ENCODE measurements around the gene HMCN1. TPM values are rescaled to one million over a fixed set of nuclear protein-coding genes. Genes with fewer than 3 reads are reported as not detected.

Gene HMCN1
- total and polyA plus RNA-seq, 2 donors from 2014 or later = 0.97 to 2.7 TPM

DNA sequence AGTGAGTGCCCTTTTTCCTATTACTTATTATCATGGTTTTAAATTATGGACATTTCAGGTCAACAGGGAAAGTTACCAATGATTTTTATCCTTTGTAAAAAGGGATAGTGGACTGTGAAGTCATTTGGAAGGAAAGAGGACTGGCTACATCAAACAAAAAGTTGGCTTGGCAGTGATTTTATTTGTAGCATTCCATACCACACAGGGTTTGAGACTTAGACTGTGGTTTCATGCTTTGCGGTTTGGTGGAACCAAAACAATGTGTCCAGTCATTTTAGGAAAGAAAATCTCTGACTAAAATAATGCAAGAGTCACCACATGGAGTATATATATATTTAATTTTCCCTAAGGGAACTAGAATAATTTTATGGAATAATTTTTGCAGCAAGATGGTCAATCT lies 239.5 kb downstream of the HMCN1 start:
- DNase-seq (no peak), FAIRE-seq (no peak)
- H3K27ac ChIP-seq (ENCODE audit: low read depth in 2 of 2, low read length in 2 of 2) = no peak overlapping the region
- intact Hi-C loops (cut with DNase I) = no loop called here
- H3K9ac ChIP-seq (ENCODE audit: low read length in 3 of 3) = no peak overlapping the region
- H3K4me3 ChIP-seq (ENCODE audit: low read length in 3 of 3) = no peak overlapping the region
- no peaks in the 10 kb centered on the region for H3K4me1 ChIP-seq (ENCODE audit: control insufficient read depth in 2 of 3, insufficient read depth in 2 of 3, low read depth in 1 of 3, low read length in 3 of 3)
- no peaks in the 10 kb centered on the region for H3K27me3 ChIP-seq (ENCODE audit: control insufficient read depth, insufficient read depth, low read length)
- no peaks in the 10 kb centered on the region for H3K9me3 ChIP-seq (ENCODE audit: control insufficient read depth in 2 of 3, insufficient read depth in 1 of 3, low read length in 3 of 3)
- H3K36me3 ChIP-seq (ENCODE audit: control insufficient read depth in 2 of 3, insufficient read depth in 3 of 3, low read length in 3 of 3) = no peaks in the 10 kb centered on the region
- no peak for TF ChIP-seq CTCF (IDR thresholded peaks at IDR 0.05; ENCODE audit: borderline replicate concordance, extremely low read depth, insufficient read depth)

GRCh38 chr1:185974367-185975170 lies 240.4 kb downstream of the HMCN1 start:
- TF ChIP-seq CTCF (IDR thresholded peaks at IDR 0.05; ENCODE audit: borderline replicate concordance, extremely low read depth, insufficient read depth) = no peak
- no peaks in the 10 kb centered on the region for H3K9me3 ChIP-seq (ENCODE audit: control insufficient read depth in 2 of 3, insufficient read depth in 1 of 3, low read length in 3 of 3)

GRCh38 chr1:185980891-185981290 lies 246.7 kb downstream of the HMCN1 start:
- no peak for FAIRE-seq
- intact Hi-C loops (cut with DNase I) = no loop called here

More at GRCh38 chr1:185974367-185975170, 240.4 kb downstream of the HMCN1 start:
- H3K27ac ChIP-seq (ENCODE audit: low read depth in 2 of 2, low read length in 2 of 2) = no peak overlapping the region
- no peak overlapping the region for H3K9ac ChIP-seq (ENCODE audit: low read length in 3 of 3)
- FAIRE-seq (no peak), DNase-seq (no peak)
- no peak overlapping the region for H3K4me3 ChIP-seq (ENCODE audit: low read length in 3 of 3)
- no peaks in the 10 kb centered on the region for H3K27me3 ChIP-seq (ENCODE audit: control insufficient read depth, insufficient read depth, low read length)
- H3K4me1 ChIP-seq (ENCODE audit: control insufficient read depth in 2 of 3, insufficient read depth in 2 of 3, low read depth in 1 of 3, low read length in 3 of 3) = no peaks in the 10 kb centered on the region
- H3K36me3 ChIP-seq (ENCODE audit: control insufficient read depth in 2 of 3, insufficient read depth in 3 of 3, low read length in 3 of 3) = no peaks in the 10 kb centered on the region
- intact Hi-C loops (cut with DNase I) = no loop called here

More at GRCh38 chr1:185980891-185981290, 246.7 kb downstream of the HMCN1 start:
- H3K9me3 ChIP-seq (ENCODE audit: control insufficient read depth in 2 of 3, insufficient read depth in 1 of 3, low read length in 3 of 3) = no peaks in the 10 kb centered on the region
- no peak overlapping the region for H3K9ac ChIP-seq (ENCODE audit: low read length in 3 of 3)
- no peak for TF ChIP-seq CTCF (IDR thresholded peaks at IDR 0.05; ENCODE audit: borderline replicate concordance, extremely low read depth, insufficient read depth)
- H3K4me1 ChIP-seq (ENCODE audit: control insufficient read depth in 2 of 3, insufficient read depth in 2 of 3, low read depth in 1 of 3, low read length in 3 of 3) = no peaks in the 10 kb centered on the region
- H3K4me3 ChIP-seq (ENCODE audit: low read length in 3 of 3) = no peak overlapping the region
- H3K27me3 ChIP-seq (ENCODE audit: control insufficient read depth, insufficient read depth, low read length) = no peaks in the 10 kb centered on the region
- no peak for DNase-seq
- H3K27ac ChIP-seq (ENCODE audit: low read depth in 2 of 2, low read length in 2 of 2) = no peak overlapping the region
- no peaks in the 10 kb centered on the region for H3K36me3 ChIP-seq (ENCODE audit: control insufficient read depth in 2 of 3, insufficient read depth in 3 of 3, low read length in 3 of 3)

Data from kidney (tissue), 14 donors.